Anterior cingulate cortex (tissue), 58 donors: Measurements from ENCODE around the gene WNT9A.
"Not testable (repeated sequence)": the region's sequence is repeated elsewhere in the genome, so short reads cannot be mapped to it uniquely, and the experiment has no call there.

Experiments used
- DNase-seq, 58 donors: peaks; one replicate each; lab custom pipeline; 2025; lab: John Stamatoyannopoulos, UW

Gene WNT9A, protein sequence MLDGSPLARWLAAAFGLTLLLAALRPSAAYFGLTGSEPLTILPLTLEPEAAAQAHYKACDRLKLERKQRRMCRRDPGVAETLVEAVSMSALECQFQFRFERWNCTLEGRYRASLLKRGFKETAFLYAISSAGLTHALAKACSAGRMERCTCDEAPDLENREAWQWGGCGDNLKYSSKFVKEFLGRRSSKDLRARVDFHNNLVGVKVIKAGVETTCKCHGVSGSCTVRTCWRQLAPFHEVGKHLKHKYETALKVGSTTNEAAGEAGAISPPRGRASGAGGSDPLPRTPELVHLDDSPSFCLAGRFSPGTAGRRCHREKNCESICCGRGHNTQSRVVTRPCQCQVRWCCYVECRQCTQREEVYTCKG

DNA sequence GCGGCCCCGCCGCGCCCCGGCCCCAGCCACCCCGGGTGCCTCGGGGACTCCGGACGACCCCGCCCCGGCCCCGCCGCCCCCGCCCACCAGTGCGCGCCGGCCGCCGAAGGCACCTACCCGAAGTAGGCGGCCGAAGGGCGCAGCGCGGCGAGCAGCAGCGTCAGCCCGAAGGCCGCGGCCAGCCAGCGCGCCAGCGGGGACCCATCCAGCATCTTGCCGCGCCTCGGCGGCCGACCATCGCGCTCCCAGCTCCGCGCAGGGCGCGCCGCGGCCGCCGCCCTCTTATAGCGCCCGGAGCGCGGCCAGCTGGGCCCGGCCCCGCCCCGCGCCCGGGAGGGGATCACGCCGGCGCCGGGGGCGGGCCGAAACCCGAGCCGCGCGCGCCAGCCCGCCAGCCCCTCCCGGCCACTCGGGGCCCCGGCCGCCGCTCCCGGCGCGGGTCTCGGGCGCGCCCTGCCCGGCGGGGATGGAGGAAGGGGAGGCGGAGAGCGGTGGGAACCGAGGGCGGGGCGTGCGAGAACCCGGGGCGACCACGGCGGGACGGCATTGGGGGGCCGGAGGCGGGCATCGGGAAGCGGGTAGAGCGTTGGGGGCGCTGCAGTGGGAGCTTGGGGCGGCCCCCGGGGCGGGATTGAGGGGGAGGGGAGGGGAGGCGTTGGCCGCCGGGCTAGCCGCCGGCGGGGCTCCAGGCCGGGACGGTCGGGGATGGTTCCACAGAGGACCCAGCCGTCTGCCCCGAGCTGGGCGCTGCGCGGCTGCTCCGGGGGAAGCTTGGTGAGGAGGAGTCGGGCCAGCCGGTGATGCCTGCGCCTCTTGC lies at the start of gene WNT9A:
Gene WNT9A, minus strand, starts transcription at position 257 of the 817 bp plus-strand sequence. Its CDS starts 45 bp downstream, at position 212.
- DNase-seq, result no peak

DNA sequence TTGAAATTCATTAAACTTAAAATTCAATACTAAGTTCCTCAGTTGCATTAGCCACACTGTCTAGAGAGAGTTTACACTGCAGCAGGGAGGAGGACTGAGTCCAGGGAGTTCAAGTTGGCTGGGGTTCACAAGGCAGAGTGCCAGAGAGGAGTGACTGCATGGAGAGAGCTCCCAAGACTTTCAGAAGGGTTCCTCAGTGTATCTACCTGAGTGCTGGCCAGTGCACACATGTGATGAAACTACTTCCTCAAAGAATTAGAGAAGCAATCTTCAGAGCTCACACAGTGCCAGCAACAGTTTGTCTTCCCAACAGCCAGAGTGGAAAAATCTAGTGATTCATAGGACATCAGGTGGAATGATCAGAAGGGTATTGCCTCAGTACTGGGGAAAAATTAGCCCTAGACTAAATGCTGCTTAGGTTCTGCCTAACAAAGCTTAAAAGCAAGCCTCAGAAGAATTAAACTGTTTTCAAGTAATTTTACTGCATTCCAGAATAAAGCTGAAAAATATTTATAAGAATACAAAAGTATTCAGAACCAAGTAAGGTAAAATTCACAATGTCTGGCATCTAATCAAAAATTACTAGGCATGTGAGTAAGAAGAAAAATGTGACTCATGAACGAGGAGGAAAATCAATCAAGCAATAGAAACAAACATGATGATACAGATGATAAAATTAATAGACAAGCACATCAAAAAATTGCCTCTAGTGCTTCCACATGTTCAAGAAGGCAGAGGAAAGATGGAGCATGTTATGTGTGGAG lies 48.6 kb upstream of the WNT9A start:
- DNase-seq, result no peak

- no peak for DNase-seq
These were observed 47.0 kb upstream of the WNT9A start for GRCh38 chr1:227994632-227995300.

GRCh38 chr1:227987181-227987580 lies 39.4 kb upstream of the WNT9A start:
- DNase-seq, result no peak

DNA sequence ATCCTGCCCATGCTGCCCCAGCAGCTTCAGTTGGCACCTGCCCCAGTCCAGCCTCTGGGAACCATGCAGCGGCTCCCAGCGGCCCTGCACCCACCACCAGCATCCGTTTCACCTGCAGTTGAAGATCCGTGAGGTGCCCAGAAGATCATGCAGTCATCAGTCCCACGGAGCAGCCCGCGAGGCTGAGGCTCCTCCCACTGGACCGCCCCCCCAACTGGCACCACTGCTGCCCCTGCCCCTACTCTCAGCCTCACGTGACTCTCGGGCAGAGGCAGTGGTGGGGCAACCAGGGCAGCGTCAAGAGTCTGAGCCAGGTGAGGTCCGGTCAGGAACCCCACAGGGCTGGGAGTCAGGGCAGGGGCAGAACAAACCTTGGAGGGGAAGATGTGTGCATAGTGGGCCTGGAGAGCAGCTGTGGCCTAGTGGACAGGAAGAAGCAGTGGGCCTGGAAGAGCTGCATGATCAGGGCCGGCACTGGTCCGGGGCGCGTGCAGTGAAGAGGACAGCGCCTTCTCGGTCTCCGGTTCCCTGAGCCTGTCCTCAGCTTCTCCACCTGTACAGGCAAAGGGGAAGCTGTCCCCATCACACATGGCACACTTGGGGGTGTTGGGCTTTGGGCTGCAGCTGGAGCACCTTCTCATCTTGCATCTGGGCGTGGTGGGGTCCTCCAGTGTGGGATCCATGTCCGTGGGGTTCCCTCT lies 28.0 kb upstream of the WNT9A start:
- DNase-seq, result not testable (repeated sequence)

DNA sequence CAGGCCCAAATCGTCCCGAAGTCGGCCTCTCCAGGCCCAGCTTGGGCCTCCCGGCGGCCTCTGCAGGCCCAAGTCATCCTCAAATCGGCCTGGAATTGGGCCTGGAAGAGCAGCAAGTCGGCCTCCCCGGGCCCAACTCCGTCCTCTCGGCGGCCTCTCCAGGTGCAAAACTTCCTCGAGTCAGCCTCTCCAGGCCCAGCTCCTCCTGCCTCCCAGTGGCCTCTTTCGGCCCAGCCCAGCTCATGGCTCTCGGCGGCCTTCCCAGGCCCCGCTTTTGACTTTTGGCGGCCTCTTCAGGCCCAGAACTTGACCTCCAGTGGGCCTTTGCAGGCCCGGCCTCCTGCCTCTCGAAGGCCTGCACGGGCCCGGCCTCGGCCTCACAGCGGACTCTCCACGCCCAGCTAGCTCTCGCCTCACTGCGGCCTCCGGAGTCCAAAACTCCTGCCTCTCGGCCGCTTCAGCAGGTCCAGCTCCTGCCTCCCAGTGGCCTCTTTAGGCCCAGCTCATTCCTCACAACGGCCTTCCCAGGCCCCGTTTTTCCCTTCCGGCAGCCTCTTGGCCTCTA lies 26.1 kb upstream of the WNT9A start:
- DNase-seq, result not testable (repeated sequence)

DNA sequence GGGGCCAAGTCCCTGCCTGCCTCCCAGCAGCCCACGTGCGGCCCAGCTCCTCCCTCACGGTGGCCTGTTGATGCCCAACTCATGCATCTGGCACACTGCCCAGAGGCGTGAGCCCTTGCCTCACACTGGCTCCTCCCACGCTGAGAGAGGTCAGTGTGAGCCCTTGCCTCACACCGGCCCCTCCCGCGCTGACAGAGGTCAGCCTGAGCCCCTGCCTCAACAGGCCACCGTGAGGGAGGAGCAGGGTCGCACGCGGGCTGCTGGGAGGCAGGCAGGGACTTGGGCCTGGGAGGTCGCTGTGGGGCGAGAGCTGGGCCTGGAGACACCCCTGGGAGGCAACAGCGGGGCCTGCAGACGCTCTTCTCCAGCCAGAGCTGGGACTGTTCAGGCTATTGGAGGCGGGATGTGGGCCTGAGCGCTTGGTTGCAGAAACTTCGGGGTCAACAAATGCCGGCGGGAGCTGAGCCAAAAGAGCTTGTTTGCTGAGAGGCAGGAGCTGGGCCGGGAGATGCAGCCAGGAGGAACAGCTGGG lies 25.2 kb upstream of the WNT9A start:
- DNase-seq, result not testable (repeated sequence)

DNA sequence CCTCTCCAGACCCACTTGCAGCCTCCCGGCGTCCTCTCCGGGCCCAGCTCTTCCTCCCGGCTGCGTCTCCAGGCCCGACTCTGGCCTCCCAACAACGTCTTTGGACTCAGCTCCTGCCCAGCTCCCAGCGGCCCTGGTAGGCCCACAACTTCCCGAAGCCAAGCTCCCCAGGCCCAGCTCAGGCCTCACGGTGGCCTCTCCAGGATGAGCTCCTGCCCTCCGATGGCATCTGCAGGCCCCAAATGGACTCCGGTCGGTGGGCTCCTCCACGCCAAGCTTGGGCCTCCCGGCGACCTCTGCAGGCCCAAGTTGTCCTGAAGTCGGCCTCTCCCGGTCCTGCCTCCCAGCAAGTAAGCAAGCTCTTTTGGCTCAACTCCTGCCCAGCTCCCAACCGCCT lies 24.5 kb upstream of the WNT9A start:
- DNase-seq, result not testable (repeated sequence)

GRCh38 chr1:227971643-227972282 lies 24.0 kb upstream of the WNT9A start:
- not testable (repeated sequence) for DNase-seq

GRCh38 chr1:227971216-227971615 lies 23.5 kb upstream of the WNT9A start:
- DNase-seq, result not testable (repeated sequence)

DNA sequence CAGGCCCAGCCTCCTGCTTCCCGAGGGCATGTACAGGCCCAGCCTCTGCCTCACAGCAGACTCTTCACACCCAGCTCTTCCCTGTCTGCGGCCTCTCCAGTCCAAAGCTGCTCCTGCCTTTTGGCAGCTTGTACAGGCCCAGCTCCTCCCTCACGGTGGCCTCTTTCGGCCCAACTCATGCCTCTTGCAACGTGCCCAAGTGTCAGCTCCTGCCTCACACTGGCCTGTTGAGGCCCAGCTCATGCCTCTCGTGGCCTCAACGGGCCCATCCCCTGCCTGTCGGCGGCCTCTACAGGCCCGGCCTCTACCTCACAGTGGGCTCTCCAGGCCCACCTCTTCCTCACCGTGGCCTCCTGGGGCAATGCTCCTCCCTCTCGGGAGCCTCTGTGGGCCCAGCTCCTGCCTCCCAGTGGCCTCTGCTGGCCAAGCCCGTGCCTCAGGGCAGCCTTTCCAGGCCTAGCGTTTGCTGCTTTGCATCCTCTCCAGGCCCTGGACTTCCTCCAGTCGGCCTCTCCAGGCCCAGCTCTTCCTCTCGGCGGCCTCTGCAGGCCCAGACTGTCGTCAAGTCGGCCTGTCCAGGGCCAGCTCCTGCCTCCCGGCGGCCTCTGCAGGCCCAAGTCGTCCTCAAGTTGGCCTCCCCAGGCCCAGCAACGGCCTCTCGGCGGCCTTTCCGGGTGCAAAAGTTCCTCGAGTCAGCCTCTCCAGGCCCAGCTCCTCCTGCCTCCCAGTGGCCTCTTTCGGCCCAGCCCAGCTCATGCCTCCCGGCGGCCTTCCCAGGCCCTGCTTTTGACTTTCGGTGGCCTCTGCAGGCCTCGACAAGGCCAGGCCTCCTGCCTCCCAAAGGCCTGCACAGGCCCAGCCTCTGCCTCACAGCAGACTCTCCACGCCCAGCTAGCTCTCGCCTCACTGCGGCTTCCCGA lies 22.6 kb upstream of the WNT9A start:
- DNase-seq, result not testable (repeated sequence)

DNA sequence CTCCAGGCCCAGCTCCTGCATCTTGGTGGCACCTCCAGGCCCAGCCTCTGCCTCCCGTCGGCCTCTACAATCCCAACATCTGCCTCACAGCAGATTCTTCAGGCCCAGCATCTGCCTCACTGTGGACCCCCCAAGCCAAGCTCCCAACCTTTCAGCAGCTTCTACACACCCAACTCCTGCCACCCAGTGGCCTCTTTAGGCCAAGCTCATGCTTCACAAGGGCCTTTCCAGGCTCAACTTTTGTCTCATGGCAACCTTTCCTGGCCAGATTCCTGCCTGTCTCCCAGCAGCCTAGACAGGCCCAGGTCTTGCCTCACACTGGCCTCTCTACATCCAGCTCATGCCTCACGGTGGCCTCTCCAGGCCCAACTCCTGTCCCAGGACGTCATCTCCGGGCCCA lies 20.1 kb upstream of the WNT9A start:
- DNase-seq, result not testable (repeated sequence)

DNA sequence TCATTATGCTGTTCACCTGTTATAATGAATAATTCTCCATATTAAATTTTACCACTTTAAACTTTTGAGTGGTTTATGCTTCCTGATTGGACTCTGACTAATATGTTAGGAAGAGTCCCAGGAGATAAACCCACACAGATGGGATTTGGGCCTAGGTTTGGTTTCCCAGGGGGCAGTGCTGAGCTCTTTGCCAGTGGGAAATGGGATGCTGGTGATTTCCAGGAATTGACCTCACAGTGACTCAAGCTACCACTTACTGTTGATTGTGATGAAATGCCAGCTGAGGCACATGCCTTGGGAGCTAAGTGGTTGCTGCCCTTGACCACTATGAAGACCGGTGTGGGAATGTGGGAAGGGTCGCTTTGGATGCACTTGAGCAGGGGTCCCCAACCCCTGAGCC lies 19.0 kb upstream of the WNT9A start:
- not testable (repeated sequence) for DNase-seq

GRCh38 chr1:227961651-227962466 lies 14.1 kb upstream of the WNT9A start:
- no peak for DNase-seq

GRCh38 chr1:227959325-227959860 lies 11.7 kb upstream of the WNT9A start:
- no peak for DNase-seq

GRCh38 chr1:227958617-227959324 lies 11.0 kb upstream of the WNT9A start:
- no peak for DNase-seq
